Muscle of leg (tissue), 11 donors: ENCODE results near the gene ZBTB16. TPM values are rescaled to one million over a fixed set of nuclear protein-coding genes. Genes with fewer than 3 reads are reported as not detected.

Experiments
- DNase-seq: peaks from one replicate; pipeline ENCODE4 v3.0.0; 2013
- H3K27ac ChIP-seq: one replicate; pipeline ENCODE4 v1.5.1; 2013; ENCODE audit warnings: mild to moderate bottlenecking, low read length, control low read depth
- H3K27me3 ChIP-seq: one replicate; pipeline ENCODE4 v1.6.1; 2013; ENCODE audit warnings: low read length; ENCODE audit not compliant: control insufficient read depth, insufficient read depth
- H3K36me3 ChIP-seq: one replicate; pipeline ENCODE4 v1.6.1; 2013; ENCODE audit warnings: low read length; ENCODE audit not compliant: control insufficient read depth, insufficient read depth
- H3K4me1 ChIP-seq: one replicate; pipeline ENCODE4 v1.6.1; 2013; ENCODE audit warnings: low read length; ENCODE audit not compliant: control insufficient read depth, insufficient read depth
- H3K4me3 ChIP-seq: one replicate; pipeline ENCODE4 v1.5.1; 2013; ENCODE audit warnings: low read length, control low read depth
- H3K9me3 ChIP-seq: replicated peaks from 2 replicates; pipeline ENCODE4 v1.6.1; 2013; ENCODE audit warnings: low read depth, low read length; ENCODE audit not compliant: control insufficient read depth
- WGBS: methylation state at CpG from one replicate; pipeline ENCODE4 v1.1.5; 2013; ENCODE audit warnings: missing lambda C conversion rate; ENCODE audit not compliant: insufficient coverage; 5-methylcytosine and 5-hydroxymethylcytosine counted together
- polyA plus RNA-seq, 8 donors: library from polyadenylated mRNA; unstranded; fragments of 120-200 nt; gene quantifications; one replicate each; pipeline versions ENCODE4 v1.2.1 to v1.2.3, GENCODE V29; 2013; ENCODE audit warnings: inconsistent platforms in 1 of 8, low replicate concordance in 1 of 8; ENCODE audit not compliant: insufficient read length in 8 of 8, insufficient read depth in 1 of 8
- total RNA-seq: library from RNA; stranded (reverse); fragments of 120-200 nt; gene quantifications from one replicate; pipeline ENCODE4 v1.2.4, GENCODE V29; 2013

ZBTB16 gene
- total and polyA plus RNA-seq, 9 donors, result 1.7 to 10.0 (median 4.0) TPM

DNA sequence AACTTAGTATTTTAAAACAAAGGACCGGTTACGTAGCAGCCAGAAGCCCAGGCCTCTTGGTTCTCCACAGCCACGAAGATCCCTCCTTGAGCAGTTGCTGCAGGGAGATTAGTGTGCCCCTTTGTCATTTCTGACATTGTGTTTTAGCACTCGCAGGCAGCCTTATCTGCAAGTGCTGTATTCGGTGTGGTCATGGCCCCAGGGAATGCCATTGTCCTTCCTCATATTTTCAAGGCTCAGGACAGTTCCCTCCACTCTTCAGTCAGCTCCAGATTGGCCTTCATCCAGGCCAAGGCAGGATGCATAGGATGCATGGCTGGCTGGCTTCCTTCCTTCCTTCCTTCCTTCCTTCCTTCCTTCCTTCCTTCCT lies 88.5 kb downstream of the ZBTB16 start:
- Histone ChIP-seq H3K27me3 (peaks cover 3% of the 10 kb centered on the region), H3K4me3 (no peak overlapping the region), H3K27ac (no peak overlapping the region), H3K36me3 (no peaks in the 10 kb centered on the region), H3K4me1 (peaks cover 10% of the 10 kb centered on the region), H3K9me3 (no peaks in the 10 kb centered on the region)
- 65% methylated on average over 4 of the region's 5 CpGs for WGBS
- no peak for DNase-seq

DNA sequence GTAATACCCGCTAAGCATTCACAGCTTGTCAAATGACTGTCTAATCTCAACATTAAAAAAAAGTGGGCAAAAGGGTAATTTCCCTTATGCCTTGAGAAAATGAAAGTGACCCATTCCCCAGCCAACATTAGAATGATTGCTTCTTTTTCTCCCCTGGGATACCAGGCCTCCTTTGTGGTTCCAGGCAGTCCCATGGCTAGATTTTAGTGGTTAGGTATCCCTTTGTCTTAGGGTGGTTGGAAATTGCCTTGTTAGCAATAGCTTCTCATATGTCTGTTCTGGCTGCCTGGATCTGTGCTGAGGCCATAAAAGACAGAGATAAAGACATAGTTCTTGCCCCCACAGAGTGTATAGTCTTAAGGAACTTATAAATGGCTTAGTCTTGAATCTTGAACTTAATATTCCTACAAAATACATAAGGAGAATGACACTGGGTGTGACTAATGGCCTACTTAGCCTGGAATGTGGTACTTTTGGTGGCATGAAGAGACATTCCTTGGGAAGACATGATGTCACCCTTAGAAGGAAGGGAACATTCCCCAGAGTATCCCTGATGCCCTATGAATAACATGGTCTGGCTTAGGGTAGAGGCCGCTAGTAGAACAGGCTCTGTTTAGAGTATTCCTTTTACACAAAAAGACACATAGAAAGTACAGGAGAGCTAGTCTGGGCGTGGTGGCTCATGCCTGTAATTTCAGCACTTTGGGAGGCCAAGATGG lies 90.3 kb downstream of the ZBTB16 start:
- peaks cover 3% of the 10 kb centered on the region for H3K27me3 ChIP-seq
- H3K36me3 ChIP-seq, result no peaks in the 10 kb centered on the region
- no peak overlapping the region for H3K27ac ChIP-seq
- DNase-seq, result no peak
- no CpG with 5 or more reads among the region's 3 CpGs for WGBS
- H3K9me3 ChIP-seq, result no peaks in the 10 kb centered on the region
- H3K4me3 ChIP-seq, result no peak overlapping the region
- H3K4me1 ChIP-seq, result peaks cover 3% of the 10 kb centered on the region

DNA sequence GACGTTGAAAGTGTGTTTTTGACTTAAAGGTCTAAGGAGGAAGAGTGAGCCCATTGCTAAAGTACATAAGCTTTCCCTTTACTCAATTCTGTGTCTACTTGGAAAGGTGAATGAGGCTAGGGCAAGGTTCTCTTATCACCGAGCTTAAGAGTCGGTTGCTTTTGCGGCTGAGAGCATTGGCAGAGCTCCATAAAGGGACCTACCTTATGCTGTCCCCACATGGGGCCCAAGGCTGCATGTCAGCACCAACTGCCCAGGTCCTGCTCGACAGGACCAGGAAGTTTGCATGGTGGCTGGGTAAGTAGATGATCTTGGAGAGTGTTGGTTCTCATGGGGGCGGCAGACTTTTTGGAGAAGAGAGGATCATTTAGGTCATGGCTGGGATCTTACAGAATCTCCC lies 91.2 kb downstream of the ZBTB16 start:
- Histone ChIP-seq H3K36me3 (no peaks in the 10 kb centered on the region), H3K4me3 (no peak overlapping the region), H3K9me3 (no peaks in the 10 kb centered on the region), H3K27me3 (peaks cover 3% of the 10 kb centered on the region), H3K27ac (no peak overlapping the region), H3K4me1 (peaks cover 3% of the 10 kb centered on the region)
- 68% methylated on average over 4 of the region's 6 CpGs for WGBS
- DNase-seq, result no peak

DNA sequence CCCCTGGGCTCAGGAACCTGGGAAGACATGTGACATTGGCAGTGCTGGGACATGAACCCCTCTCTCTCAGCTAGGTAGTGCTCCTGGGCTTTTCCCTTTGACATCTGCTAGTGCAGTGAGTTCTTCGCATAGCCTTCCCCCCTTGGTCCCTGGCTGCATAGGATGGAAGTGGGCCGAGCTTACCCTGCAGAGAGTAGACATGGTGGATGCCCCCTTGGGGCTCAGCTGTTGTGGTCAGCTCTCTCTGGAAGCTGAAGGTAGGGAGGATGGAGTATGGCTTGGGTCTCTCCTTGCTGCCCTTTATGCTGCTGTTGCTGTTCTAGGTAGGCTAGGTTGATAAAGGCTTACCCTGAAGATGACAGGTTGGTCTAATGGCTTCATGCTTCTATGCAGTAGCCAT lies 92.1 kb downstream of the ZBTB16 start:
- no peaks in the 10 kb centered on the region for H3K36me3 ChIP-seq
- H3K9me3 ChIP-seq, result no peaks in the 10 kb centered on the region
- 80% methylated on average over 1 of the region's 2 CpGs for WGBS
- H3K4me3 ChIP-seq, result no peak overlapping the region
- no peak overlapping the region for H3K27ac ChIP-seq
- H3K4me1 ChIP-seq, result peaks cover 3% of the 10 kb centered on the region
- peaks cover 3% of the 10 kb centered on the region for H3K27me3 ChIP-seq
- no peak for DNase-seq

DNA sequence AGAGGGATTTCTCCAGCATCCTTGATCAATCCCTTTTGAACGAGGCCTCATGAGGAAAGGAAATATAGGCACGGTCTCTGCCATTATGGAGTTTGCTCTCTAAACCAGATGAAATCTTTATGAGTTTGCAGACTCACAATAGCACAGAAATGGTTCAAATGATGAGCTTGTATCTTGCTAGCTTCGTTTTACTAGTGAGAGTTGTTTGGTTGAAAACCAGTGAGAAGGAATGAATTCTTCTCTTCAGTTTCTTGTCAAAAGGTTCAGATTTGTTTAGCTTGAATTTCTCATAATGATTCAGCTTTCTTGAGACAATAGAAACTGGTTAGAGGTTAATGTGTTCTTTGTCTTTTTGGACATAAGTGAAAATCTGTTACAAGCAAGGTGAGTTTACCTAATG lies 92.7 kb downstream of the ZBTB16 start:
- H3K36me3 ChIP-seq, result no peaks in the 10 kb centered on the region
- peaks cover 3% of the 10 kb centered on the region for H3K4me1 ChIP-seq
- H3K4me3 ChIP-seq, result no peak overlapping the region
- DNase-seq, result no peak
- no peaks in the 10 kb centered on the region for H3K9me3 ChIP-seq
- WGBS, result 80% methylated on average over 1 of the region's 3 CpGs
- peaks cover 3% of the 10 kb centered on the region for H3K27me3 ChIP-seq
- H3K27ac ChIP-seq, result no peak overlapping the region

DNA sequence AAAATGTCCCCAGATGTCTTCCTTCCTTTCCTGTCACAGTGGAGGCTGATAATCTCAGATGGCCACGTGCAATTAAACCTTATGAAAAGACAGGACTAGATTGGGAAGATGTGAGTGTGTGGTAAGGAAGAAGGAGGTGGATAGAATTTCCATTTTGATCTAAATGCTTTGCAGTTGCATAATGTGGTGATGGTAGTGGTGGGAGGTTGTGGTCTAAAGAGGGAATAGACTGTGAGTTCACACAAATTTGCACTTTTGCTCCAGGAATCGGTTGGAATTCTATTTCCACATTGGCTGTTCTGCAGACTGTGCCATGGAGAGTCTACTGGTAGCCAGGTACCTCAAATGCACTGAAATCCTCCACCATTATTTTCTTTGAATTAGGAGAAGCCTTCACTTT lies 93.3 kb downstream of the ZBTB16 start:
- 100% methylated on average over 1 of the region's 2 CpGs for WGBS
- H3K9me3 ChIP-seq, result no peaks in the 10 kb centered on the region
- H3K4me1 ChIP-seq, result peaks cover 5% of the 10 kb centered on the region
- H3K27me3 ChIP-seq, result peaks cover 3% of the 10 kb centered on the region
- H3K27ac ChIP-seq, result no peak overlapping the region
- no peak for DNase-seq
- no peak overlapping the region for H3K4me3 ChIP-seq
- H3K36me3 ChIP-seq, result no peaks in the 10 kb centered on the region

DNA sequence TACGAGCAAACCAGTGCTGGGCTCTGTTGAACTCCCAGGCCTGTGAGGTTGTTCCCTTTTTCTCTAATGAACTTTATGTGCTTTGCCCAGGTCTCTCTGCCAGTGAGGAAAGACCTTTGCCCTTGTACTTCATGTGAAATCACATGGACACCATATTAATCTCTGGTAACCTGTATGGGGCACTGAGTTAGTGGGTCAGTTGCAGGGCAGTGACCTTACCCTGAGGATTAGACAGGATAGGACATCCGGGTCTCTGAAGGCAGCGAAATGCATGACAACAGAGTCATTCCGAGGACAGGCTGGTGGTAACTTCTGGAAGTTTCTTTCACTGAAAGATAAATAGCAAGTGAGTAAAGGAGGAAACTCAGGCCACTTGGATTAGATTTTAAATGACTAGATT lies 93.7 kb downstream of the ZBTB16 start:
- H3K36me3 ChIP-seq, result no peaks in the 10 kb centered on the region

DNA sequence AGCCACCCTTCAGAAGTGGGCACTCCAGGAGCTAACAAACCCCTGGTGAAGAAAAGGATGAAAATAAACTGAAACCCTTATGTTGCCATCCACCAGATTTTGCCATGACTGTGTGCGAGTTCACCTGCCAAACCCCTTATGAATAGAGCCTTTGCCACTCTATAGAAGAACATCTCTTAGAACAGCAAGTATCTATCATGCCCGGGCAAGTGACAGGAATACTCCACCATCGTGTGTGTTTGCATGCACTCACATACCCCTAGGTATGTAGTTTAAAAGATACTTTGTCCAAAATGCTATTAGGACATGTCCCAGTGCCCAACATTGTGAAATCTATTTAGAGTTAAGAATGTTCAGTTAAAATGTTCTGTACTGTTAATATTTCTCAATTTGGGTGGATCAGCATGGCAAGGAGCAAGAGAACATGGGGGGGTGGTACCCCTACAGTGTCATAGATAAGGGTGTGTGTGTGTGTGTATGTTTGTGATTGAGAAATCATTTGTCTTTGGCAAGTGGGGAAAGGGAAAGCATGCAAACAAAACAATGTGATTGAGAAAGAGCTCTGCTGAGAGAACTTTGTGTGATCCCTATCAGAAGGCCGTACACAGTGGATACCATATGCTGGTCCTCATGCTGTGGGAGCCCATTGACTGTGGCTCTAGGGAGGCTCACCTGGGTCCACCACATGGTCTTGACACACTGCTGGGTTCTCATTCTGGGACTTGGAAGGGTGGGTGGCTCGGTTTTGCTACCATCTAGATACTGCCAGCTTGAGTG lies 94.9 kb downstream of the ZBTB16 start:
- Histone ChIP-seq H3K27ac (no peak overlapping the region), H3K9me3 (no peaks in the 10 kb centered on the region), H3K4me3 (no peak overlapping the region), H3K4me1 (peaks cover 19% of the 10 kb centered on the region), H3K27me3 (peaks cover 5% of the 10 kb centered on the region), H3K36me3 (no peaks in the 10 kb centered on the region)
- no peak for DNase-seq
- WGBS, result 88% methylated on average over 2 of the region's 5 CpGs

More for the DNA sequence above, 93.7 kb downstream of the ZBTB16 start:
- DNase-seq, result no peak
- H3K9me3 ChIP-seq, result no peaks in the 10 kb centered on the region
- no peak overlapping the region for H3K27ac ChIP-seq
- WGBS, result 89% methylated on average over 4 of the region's 4 CpGs
- peaks cover 3% of the 10 kb centered on the region for H3K27me3 ChIP-seq
- H3K4me3 ChIP-seq, result no peak overlapping the region
- H3K4me1 ChIP-seq, result peaks cover 7% of the 10 kb centered on the region

DNA sequence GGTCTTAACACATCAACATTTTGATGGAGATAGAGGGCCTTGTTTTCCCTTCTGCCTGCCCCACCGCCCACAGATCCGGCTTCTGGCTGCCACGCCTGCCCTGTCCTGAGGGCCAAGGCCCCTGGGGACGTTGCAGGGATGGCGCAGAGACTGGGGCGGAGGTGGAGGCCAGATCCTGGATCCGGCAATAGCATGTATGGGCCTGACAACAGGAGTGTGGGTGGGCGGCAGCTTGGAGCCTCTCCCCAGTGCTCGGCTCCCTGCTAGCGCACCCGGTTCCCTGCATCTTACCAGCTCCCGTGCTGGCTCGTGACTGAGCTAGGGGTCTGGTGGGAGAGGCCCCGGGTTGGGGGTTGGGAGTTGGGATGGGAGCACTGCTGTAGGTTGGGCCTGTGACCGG lies 95.6 kb downstream of the ZBTB16 start:
- no peak overlapping the region for H3K27ac ChIP-seq
- H3K4me3 ChIP-seq, result no peak overlapping the region
- peaks cover 5% of the 10 kb centered on the region for H3K27me3 ChIP-seq
- H3K9me3 ChIP-seq, result no peaks in the 10 kb centered on the region
- no peaks in the 10 kb centered on the region for H3K36me3 ChIP-seq
- H3K4me1 ChIP-seq, result peaks cover 25% of the 10 kb centered on the region
- DNase-seq, result no peak
- 71% methylated on average over 10 of the region's 15 CpGs for WGBS

DNA sequence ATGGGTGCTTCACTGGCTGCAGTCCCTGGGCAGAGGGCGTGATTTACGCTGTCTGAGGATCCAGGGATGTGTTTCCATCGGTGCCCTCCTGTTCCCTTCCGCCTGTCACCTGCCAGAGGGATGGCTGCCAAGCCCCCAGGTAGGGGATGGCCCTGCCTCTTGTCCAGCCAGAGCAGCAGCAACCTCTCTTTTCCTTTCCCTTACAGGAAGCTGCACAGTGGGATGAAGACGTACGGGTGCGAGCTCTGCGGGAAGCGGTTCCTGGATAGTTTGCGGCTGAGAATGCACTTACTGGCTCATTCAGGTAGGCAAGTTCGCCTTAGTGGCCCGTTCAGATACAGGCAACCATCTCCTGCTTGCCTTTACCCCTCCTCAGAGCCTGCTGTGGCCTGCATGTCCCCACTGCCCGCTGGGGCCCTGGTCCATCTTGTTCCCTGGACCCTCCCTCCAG lies 96.6 kb downstream of the ZBTB16 start:
- Histone ChIP-seq H3K4me1 (peaks cover 36% of the 10 kb centered on the region), H3K9me3 (no peaks in the 10 kb centered on the region), H3K27ac (no peak overlapping the region), H3K36me3 (no peaks in the 10 kb centered on the region), H3K4me3 (no peak overlapping the region), H3K27me3 (peaks cover 5% of the 10 kb centered on the region)
- WGBS, result 90% methylated on average over 12 of the region's 13 CpGs
- DNase-seq, result no peak
